Liver (tissue), 9 donors: ENCODE results near the gene ZNF185. TPM values are rescaled to one million over a fixed set of nuclear protein-coding genes. Genes with fewer than 3 reads are reported as not detected.

Experiments
- DNase-seq: peaks from one replicate; pipeline ENCODE4 v3.0.0-alpha.2; 2017; ENCODE audit warnings: low spot score
- H3K27ac ChIP-seq, 2 donors: one replicate each; pipeline ENCODE4 v1.7.0; 2013; ENCODE audit warnings: inconsistent platforms in 2 of 2, low read length in 2 of 2, control low read depth in 1 of 2, low read depth in 1 of 2, mild to moderate bottlenecking in 1 of 2
- H3K27me3 ChIP-seq, 4 donors: one replicate each; pipeline versions ENCODE4 v1.6.1 to v1.7.0; 2013; ENCODE audit warnings: low read length in 3 of 4, inconsistent platforms in 1 of 4, mild to moderate bottlenecking in 1 of 4, moderate library complexity in 1 of 4; ENCODE audit not compliant: control insufficient read depth in 4 of 4, insufficient read depth in 4 of 4
- H3K36me3 ChIP-seq, 4 donors: one replicate each; pipeline versions ENCODE4 v1.6.1 to v1.7.0; 2013; ENCODE audit warnings: low read length in 3 of 4, mild to moderate bottlenecking in 3 of 4, low read depth in 1 of 4, moderate library complexity in 1 of 4; ENCODE audit not compliant: control insufficient read depth in 4 of 4, insufficient read depth in 3 of 4
- H3K4me1 ChIP-seq, 4 donors: one replicate each; pipeline versions ENCODE4 v1.6.1 to v1.7.0; 2013; ENCODE audit warnings: low read length in 3 of 4, mild to moderate bottlenecking in 3 of 4, moderate library complexity in 1 of 4; ENCODE audit not compliant: control insufficient read depth in 4 of 4, insufficient read depth in 4 of 4
- H3K4me3 ChIP-seq, 3 donors: one replicate each; pipeline versions ENCODE4 v1.6.1 to v1.7.0; 2013; ENCODE audit warnings: low read length in 3 of 3, control low read depth in 1 of 3, low read depth in 1 of 3, mild to moderate bottlenecking in 1 of 3
- H3K9ac ChIP-seq, 2 donors: one replicate each; pipeline ENCODE4 v1.7.0; 2013; ENCODE audit warnings: low read length in 2 of 2, mild to moderate bottlenecking in 2 of 2, moderate library complexity in 2 of 2, control low read depth in 1 of 2, low read depth in 1 of 2
- H3K9me3 ChIP-seq, 4 donors: one replicate each; pipeline versions ENCODE4 v1.6.1 to v1.7.0; 2013; ENCODE audit warnings: low read length in 3 of 4; ENCODE audit not compliant: control insufficient read depth in 4 of 4
- EGR1 ChIP-seq, 2 donors: IDR thresholded peaks; 2 replicates each; pipeline ENCODE4 v1.6.1; 2016 to 2018; ENCODE audit warnings: antibody characterized with exemption in 2 of 2, low read depth in 2 of 2
- FOXA1 ChIP-seq: IDR thresholded peaks from 2 replicates; pipeline ENCODE4 v1.6.1; 2016; ENCODE audit warnings: antibody characterized with exemption
- FOXA2 ChIP-seq: IDR thresholded peaks from 2 replicates; pipeline ENCODE4 v1.6.1; 2016; ENCODE audit warnings: antibody characterized with exemption
- GABPA ChIP-seq, 2 donors: IDR thresholded peaks in 1 of 2; conservative IDR thresholded peaks in 1 of 2; 2 replicates each; pipeline ENCODE4 v1.6.1; 2016; ENCODE audit warnings: antibody characterized with exemption in 2 of 2, mild to moderate bottlenecking in 1 of 2, moderate library complexity in 1 of 2
- HNF4A ChIP-seq, 2 donors: conservative IDR thresholded peaks; 2 replicates each; pipeline ENCODE4 v1.6.1; 2016; ENCODE audit warnings: antibody characterized with exemption in 2 of 2, mild to moderate bottlenecking in 2 of 2
- RAD21 ChIP-seq, 2 donors: IDR thresholded peaks; 2 replicates each; pipeline ENCODE4 v1.6.1; 2016; ENCODE audit warnings: antibody characterized with exemption in 2 of 2, mild to moderate bottlenecking in 2 of 2
- RXRA ChIP-seq, 2 donors: IDR thresholded peaks; 2 replicates each; pipeline ENCODE4 v1.6.1; 2017 to 2018; ENCODE audit warnings: antibody characterized with exemption in 2 of 2, mild to moderate bottlenecking in 1 of 2
- SP1 ChIP-seq: IDR thresholded peaks from 2 replicates; pipeline ENCODE4 v1.6.1; 2018; ENCODE audit warnings: antibody characterized with exemption, mild to moderate bottlenecking
- TAF1 ChIP-seq: conservative IDR thresholded peaks from 2 replicates; pipeline ENCODE4 v1.6.1; 2016; ENCODE audit warnings: antibody characterized with exemption, mild to moderate bottlenecking
- YY1 ChIP-seq: IDR thresholded peaks from 2 replicates; pipeline ENCODE4 v1.6.1; 2016; ENCODE audit warnings: antibody characterized with exemption, mild to moderate bottlenecking
- WGBS: extraction: QIAGEN DNeasy Blood & Tissue Kit; methylation state at CpG from one replicate; pipeline ENCODE4 v1.1.7; 2013; 5-methylcytosine and 5-hydroxymethylcytosine counted together
- polyA plus RNA-seq, 2 donors: library from polyadenylated mRNA; stranded (reverse) in 1 of 2; unstranded in 1 of 2; fragments of 200-250 nt in 1 of 2; fragments of >200 nt in 1 of 2; fragmentation: Nextera tagmentation in 1 of 2; extraction: Ambion mirVana in 1 of 2; gene quantifications; one replicate each; pipeline versions ENCODE4 v1.2.1 to v1.2.3, GENCODE V29; 2013 to 2015
- total RNA-seq, 2 donors: library from RNA; depleted of rRNA; stranded (reverse); fragments of >200 nt; gene quantifications; one replicate each; pipeline ENCODE4 v1.2.3, GENCODE V29; 2014
- TF ChIP-seq, protein P1 (sequence below): IDR thresholded peaks from 2 replicates; pipeline ENCODE4 v1.6.1; 2016; ENCODE audit warnings: antibody characterized with exemption
- TF ChIP-seq, protein P2 (sequence below): IDR thresholded peaks from 2 replicates; pipeline ENCODE4 v1.6.1; 2016; ENCODE audit warnings: antibody characterized with exemption
- TF ChIP-seq, protein P3 (sequence below): IDR thresholded peaks from 2 replicates; pipeline ENCODE4 v1.6.1; 2016; ENCODE audit warnings: antibody characterized with exemption
- TF ChIP-seq, protein P4 (sequence below): IDR thresholded peaks from 2 replicates; pipeline ENCODE4 v1.6.1; 2016; ENCODE audit warnings: antibody characterized with exemption, mild to moderate bottlenecking
- TF ChIP-seq, protein P5 (sequence below): fragments of 150-350 bp; IDR thresholded peaks from 2 replicates; pipeline ENCODE4 v1.5.1; 2017; ENCODE audit warnings: improper control_type of control experiment, low read depth, low read length; ENCODE audit not compliant: missing input control
- donor health status: healthy.
- donor health status: healthy.
- donor health status: healthy.
- donor health status: healthy.
- donor health status: healthy.

ZNF185 gene
- total and polyA plus RNA-seq, 4 donors: 0.44 to 3.2 (median 0.94) TPM

DNA sequence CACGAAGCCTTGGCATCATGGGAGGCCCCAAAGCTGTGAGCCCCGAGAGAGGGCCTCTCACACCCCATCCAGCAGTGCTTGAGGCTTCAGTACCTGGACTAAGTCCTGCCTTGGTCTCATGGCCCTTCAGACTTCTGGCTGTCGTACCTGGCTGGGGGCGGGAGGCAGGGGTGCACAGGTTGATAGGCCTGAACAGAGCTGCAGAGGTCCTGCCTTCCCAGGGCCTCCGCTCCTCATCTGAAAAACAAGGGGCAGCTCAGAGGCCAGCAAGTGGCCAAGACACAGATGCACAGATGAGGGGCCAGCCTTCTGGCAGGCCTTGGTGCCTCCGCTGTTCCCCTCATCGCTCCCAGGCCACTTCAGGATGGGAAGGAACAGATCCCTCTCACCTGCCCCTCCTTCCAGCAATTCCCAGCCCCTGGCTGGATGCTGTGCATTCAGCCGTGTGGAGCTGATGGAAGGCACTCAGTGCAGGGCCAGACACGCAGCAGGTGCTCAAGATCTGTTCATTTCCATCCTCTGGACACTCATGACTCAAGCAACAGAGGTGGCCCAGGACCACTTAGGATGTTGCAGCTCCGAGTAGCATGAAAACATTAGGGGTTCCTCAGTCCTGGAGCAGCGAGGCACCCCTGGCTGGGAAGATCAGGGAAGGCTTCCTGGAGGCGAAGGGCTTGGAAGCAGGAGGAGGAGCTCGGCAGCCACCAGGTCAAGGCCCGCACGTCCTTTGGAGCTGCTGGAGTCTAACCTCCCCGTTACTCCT, 1.4 kb downstream of the ZNF185 start:
- Histone ChIP-seq H3K4me3 (no peak overlapping the region), H3K9ac (no peak overlapping the region), H3K27me3 (peaks cover 0 to 6% (median 2%) of the 10 kb centered on the region in 4 donors), H3K27ac (no peak overlapping the region), H3K4me1 (no peaks in the 10 kb centered on the region), H3K9me3 (no peaks in the 10 kb centered on the region), H3K36me3 (no peaks in the 10 kb centered on the region)
- WGBS: 94% methylated on average over 16 of the region's 16 CpGs
- TF ChIP-seq, protein P1, sequence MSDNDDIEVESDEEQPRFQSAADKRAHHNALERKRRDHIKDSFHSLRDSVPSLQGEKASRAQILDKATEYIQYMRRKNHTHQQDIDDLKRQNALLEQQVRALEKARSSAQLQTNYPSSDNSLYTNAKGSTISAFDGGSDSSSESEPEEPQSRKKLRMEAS: no peak
- TF ChIP-seq SP1: no peak
- no peak for TF ChIP-seq HNF4A (conservative IDR thresholded peaks at IDR 0.05)
- TF ChIP-seq, protein P2, sequence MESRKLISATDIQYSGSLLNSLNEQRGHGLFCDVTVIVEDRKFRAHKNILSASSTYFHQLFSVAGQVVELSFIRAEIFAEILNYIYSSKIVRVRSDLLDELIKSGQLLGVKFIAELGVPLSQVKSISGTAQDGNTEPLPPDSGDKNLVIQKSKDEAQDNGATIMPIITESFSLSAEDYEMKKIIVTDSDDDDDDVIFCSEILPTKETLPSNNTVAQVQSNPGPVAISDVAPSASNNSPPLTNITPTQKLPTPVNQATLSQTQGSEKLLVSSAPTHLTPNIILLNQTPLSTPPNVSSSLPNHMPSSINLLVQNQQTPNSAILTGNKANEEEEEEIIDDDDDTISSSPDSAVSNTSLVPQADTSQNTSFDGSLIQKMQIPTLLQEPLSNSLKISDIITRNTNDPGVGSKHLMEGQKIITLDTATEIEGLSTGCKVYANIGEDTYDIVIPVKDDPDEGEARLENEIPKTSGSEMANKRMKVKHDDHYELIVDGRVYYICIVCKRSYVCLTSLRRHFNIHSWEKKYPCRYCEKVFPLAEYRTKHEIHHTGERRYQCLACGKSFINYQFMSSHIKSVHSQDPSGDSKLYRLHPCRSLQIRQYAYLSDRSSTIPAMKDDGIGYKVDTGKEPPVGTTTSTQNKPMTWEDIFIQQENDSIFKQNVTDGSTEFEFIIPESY: no peak
- no peak for TF ChIP-seq RXRA (IDR thresholded peaks at IDR 0.05)
- no peak for TF ChIP-seq TAF1
- no peak for TF ChIP-seq YY1
- TF ChIP-seq, protein P3, sequence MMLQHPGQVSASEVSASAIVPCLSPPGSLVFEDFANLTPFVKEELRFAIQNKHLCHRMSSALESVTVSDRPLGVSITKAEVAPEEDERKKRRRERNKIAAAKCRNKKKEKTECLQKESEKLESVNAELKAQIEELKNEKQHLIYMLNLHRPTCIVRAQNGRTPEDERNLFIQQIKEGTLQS: no peak
- no peak for DNase-seq

DNA sequence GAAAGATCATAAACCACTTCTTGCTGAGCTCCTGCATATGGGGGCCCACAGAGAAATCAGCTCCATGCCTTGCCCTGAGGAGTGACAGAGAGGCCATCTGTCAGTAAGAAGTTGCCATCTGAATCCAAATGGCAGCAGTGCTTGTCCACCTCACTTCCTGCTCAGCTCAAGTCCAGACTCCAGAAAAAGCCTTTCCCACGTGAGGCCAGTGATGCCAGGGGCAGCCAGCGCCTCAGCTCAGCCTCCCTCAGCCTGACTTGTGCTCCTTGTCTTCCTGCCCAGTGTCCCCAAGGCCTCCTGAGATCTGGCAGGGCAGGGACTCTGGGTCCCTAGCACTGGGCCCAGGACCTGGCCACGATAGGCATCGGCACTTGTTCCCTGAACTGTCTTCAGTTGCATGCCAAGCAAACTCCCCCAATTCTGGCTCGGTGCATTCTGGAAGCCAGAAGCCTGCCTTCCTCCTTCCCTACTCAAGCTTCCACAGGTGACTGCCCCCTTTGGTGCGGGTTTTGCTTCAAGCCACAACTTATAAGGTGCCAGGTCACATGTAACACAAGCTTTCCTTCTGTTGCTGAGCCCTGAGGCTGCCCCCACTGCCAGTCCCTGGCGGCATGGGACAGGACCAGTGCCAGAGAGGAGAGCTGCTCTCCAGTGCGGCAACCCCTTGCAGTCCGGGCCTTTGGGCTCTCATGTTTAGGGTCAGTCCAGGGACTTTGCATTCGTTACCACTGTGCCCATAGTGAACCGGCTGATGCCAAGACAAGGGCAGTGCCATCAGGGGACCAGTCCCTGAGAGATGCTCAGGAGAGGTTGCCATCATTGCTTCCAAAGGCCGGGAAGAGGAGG, 2.2 kb downstream of the ZNF185 start:
- peaks cover 0 to 6% (median 2%) of the 10 kb centered on the region in 4 donors for H3K27me3 ChIP-seq
- no peak for DNase-seq
- no peak overlapping the region for H3K9ac ChIP-seq
- H3K9me3 ChIP-seq: no peaks in the 10 kb centered on the region
- no peak overlapping the region for H3K4me3 ChIP-seq
- TF ChIP-seq HNF4A (conservative IDR thresholded peaks at IDR 0.05): no peak
- TF ChIP-seq RAD21 (IDR thresholded peaks at IDR 0.05): no peak
- TF ChIP-seq, protein P4, sequence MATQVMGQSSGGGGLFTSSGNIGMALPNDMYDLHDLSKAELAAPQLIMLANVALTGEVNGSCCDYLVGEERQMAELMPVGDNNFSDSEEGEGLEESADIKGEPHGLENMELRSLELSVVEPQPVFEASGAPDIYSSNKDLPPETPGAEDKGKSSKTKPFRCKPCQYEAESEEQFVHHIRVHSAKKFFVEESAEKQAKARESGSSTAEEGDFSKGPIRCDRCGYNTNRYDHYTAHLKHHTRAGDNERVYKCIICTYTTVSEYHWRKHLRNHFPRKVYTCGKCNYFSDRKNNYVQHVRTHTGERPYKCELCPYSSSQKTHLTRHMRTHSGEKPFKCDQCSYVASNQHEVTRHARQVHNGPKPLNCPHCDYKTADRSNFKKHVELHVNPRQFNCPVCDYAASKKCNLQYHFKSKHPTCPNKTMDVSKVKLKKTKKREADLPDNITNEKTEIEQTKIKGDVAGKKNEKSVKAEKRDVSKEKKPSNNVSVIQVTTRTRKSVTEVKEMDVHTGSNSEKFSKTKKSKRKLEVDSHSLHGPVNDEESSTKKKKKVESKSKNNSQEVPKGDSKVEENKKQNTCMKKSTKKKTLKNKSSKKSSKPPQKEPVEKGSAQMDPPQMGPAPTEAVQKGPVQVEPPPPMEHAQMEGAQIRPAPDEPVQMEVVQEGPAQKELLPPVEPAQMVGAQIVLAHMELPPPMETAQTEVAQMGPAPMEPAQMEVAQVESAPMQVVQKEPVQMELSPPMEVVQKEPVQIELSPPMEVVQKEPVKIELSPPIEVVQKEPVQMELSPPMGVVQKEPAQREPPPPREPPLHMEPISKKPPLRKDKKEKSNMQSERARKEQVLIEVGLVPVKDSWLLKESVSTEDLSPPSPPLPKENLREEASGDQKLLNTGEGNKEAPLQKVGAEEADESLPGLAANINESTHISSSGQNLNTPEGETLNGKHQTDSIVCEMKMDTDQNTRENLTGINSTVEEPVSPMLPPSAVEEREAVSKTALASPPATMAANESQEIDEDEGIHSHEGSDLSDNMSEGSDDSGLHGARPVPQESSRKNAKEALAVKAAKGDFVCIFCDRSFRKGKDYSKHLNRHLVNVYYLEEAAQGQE: no peak
- TF ChIP-seq, protein P5, sequence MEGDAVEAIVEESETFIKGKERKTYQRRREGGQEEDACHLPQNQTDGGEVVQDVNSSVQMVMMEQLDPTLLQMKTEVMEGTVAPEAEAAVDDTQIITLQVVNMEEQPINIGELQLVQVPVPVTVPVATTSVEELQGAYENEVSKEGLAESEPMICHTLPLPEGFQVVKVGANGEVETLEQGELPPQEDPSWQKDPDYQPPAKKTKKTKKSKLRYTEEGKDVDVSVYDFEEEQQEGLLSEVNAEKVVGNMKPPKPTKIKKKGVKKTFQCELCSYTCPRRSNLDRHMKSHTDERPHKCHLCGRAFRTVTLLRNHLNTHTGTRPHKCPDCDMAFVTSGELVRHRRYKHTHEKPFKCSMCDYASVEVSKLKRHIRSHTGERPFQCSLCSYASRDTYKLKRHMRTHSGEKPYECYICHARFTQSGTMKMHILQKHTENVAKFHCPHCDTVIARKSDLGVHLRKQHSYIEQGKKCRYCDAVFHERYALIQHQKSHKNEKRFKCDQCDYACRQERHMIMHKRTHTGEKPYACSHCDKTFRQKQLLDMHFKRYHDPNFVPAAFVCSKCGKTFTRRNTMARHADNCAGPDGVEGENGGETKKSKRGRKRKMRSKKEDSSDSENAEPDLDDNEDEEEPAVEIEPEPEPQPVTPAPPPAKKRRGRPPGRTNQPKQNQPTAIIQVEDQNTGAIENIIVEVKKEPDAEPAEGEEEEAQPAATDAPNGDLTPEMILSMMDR: no peak
- no peak for TF ChIP-seq FOXA2
- no peak for TF ChIP-seq RXRA (IDR thresholded peaks at IDR 0.05)
- TF ChIP-seq FOXA1: no peak
- no peak for TF ChIP-seq GABPA (IDR thresholded peaks at IDR 0.05 in 1 of 2, conservative IDR thresholded peaks at IDR 0.05 in 1 of 2)
- no peak for TF ChIP-seq EGR1 (IDR thresholded peaks at IDR 0.05; ENCODE audit: low read depth in 2 of 2)
- 92% methylated on average over 12 of the region's 12 CpGs for WGBS
- no peaks in the 10 kb centered on the region for H3K36me3 ChIP-seq
- H3K4me1 ChIP-seq: no peaks in the 10 kb centered on the region
- H3K27ac ChIP-seq: no peak overlapping the region
